ENCODE results near the gene GTF2F1.
"Not testable (repeated sequence)": the region's sequence is repeated elsewhere in the genome, so short reads cannot be mapped to it uniquely, and the experiment has no call there.

The GTF2F1 gene

DNA sequence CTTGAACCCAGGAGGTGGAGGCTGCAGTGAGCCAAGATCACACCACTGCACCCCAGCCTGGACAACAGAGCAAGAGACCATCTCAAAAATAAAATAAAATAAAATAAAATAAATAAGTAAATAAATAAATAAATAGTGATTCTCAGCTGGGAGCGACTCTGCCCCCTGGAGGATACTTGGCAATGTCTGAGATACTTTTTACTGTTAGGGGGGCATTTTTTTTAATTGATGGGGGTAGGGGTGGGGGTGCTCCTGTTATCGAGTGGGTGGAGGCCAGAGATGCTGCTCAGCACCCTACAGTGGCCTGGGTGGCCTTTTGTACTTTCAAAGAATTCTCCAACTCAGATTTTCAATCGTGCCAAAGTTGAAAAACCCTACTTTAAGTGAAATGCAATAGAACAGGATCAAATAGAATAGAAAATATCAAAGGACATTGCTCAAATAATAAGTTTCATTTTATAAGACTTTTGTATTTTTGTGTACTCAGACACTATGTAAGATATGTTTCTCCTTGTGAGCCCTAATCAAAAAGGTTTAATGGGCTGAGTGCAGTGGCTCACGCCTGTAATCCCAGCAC is 38.8 kb downstream of the GTF2F1 start:
- no peak for DNase-seq

DNA sequence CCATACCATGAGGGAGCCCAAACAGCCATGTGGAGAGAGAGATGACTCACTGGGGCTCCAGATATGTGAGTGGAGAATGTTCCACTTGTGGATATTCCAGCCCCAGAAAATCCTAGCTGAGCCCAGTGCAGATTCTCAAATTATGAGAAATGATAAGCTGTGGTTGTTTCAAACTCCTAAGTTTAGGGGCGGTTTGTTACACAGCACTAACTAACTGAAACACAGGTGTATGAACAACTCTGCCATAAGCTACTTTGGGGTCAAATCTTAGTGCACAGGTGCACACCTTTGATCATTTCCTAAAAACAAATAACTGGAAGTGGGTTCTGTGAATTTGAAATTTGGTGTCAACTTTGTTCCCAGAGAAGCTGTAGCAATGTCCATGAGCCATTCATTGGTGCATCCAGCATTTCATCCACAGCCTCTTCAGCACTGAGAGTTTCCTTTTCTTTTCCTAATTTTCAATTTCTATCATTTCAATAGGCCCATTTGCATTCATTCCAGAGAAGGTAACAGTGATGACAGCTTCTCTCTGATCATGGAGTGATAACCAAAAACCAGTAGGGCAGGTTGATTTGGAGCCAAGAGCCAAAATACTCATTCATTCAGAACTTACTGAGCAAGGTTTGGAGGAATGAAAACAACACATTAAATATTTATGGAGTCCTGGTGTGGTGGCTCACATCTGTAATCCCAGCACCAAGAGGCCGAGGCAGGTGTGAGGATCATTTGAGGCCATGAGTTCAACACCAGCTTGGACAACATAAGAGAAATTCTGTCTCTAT is 40.4 kb downstream of the GTF2F1 start:
- DNase-seq, result no peak

- no peak for DNase-seq
Measured at GRCh38 chr19:6350688-6351087, 42.3 kb downstream of the GTF2F1 start.

- not testable (repeated sequence) for DNase-seq
Measured at GRCh38 chr19:6349271-6349670, 43.7 kb downstream of the GTF2F1 start.

GRCh38 chr19:6343462-6343861 is 49.5 kb downstream of the GTF2F1 start:
- no peak for DNase-seq

GRCh38 chr19:6340493-6341201 is 52.3 kb downstream of the GTF2F1 start:
- no peak for DNase-seq

GRCh38 chr19:6334490-6335285 is 58.3 kb downstream of the GTF2F1 start:
- DNase-seq, result no peak

DNA sequence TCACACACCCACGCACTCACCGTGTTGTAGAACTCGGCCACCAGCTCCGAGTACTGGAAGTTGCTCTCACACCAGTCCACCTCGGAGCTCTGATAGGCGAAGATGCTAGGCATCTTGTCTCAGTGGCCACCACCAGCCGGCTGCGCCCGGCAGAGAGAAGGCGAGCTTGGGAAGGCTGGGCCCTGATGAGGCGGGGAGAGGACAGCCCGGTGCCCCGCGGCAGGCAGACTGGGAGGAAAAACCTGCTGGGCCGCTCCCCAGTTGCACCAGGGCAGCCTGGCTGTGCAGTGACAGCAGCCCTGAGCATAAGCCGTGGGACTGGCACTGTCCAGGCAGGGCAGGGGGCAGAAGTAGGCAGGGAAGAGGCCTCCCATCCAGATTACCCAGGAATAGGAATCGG is 59.5 kb downstream of the GTF2F1 start, which contains the start of gene ACER1:
ACER1 (minus strand) TSS at position 174 of the 400 bp plus-strand sequence; CDS start at position 113, 61 bp downstream.
- DNase-seq, result no peak

Data from DMS79 treated with DMSO at 0.1 percent for 48 hours (cell line).